Activated T-cell treated with anti-CD3 and anti-CD28 coated beads for 48 hours (primary cell): ENCODE data around the gene ATAD3C.
"Not testable (repeated sequence)": the region's sequence is repeated elsewhere in the genome, so short reads cannot be mapped to it uniquely, and the experiment has no call there.

Experiments
- DNase-seq: peaks from one replicate; pipeline ENCODE4 v3.0.0-alpha.2; 2020; ENCODE audit warnings: low read depth

ATAD3C gene

GRCh38 chr1:1442069-1442770, 7.3 kb upstream of the ATAD3C start:
- DNase-seq = no peak

DNA sequence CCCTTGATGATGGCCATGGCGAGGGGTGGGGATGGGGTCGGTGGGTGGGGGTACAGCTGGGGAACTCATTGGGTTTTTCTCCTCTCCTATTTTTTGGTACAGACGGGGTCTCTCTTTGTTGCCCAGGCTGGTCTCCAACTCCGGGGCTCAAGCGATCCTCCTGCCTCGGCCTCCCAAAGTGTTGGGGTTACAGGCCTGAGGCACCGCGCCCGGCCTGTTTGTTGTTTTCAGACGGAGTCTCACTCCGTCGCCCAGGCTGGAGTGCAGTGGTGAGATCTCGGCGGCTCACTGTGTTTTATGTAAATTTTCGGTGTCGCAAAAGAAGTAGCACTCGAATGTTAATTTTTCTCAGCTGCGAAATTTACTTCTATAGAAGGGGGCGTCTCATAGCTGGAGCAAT, 2.9 kb upstream of the ATAD3C start:
- not testable (repeated sequence) for DNase-seq

- not testable (repeated sequence) for DNase-seq
Observed at GRCh38 chr1:1450616-1451015, 1.1 kb downstream of the ATAD3C start.

DNA sequence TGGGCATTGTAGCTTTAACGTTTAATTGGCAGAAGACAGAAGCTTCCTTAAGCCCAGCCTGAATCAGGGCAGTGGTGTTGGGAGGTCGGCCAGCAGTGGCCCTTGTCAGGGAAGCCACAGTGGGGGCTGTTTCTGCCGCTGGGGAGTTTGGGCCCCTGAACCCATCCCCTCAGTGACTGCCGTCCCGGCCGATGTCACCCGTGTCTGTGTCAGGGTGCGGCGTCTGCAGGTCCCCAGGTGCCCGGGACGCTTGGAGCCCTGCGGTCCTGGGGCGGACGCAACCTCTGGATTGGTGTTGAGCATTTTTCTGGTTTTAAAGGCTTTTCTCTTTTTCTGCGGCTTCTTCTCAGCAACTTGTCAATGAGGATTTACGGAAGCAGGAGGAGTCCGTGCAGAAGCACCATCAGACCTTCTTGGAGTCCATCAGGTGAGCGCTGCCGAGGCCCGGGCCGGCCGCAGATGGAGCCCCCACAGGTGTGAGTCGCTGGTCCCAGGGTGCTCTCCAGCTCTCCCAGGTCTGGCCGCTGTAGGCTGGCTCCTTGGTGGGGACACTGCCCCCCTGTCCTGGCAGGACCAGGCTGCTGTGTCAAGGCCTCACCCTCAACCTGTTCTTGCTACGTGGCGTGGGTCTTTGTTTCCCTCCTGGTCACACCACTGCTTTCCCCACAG, 2.3 kb downstream of the ATAD3C start:
- DNase-seq = no peak

- DNase-seq = not testable (repeated sequence)
Observed at GRCh38 chr1:1452365-1452739, 2.9 kb downstream of the ATAD3C start.

DNA sequence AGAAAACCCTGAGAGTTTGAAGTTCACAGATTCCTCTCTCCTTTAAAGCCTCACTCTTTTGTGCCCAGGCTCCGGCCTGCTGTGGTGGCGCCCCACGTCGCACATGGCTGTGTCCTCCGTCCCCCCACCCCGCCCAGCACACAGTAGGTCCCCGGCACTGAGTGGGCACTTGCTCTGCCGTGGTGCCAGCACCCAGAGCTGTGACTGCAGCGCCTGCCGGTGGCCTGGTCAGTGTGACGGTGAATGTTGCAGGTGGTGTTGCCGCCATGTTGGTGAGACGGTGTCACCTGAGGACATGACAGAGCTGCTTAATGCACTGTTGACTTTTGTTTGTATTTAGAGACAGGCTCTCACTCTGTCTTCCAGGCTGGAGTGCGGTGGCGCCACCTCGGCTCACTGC, 3.4 kb downstream of the ATAD3C start:
- DNase-seq = no peak

DNA sequence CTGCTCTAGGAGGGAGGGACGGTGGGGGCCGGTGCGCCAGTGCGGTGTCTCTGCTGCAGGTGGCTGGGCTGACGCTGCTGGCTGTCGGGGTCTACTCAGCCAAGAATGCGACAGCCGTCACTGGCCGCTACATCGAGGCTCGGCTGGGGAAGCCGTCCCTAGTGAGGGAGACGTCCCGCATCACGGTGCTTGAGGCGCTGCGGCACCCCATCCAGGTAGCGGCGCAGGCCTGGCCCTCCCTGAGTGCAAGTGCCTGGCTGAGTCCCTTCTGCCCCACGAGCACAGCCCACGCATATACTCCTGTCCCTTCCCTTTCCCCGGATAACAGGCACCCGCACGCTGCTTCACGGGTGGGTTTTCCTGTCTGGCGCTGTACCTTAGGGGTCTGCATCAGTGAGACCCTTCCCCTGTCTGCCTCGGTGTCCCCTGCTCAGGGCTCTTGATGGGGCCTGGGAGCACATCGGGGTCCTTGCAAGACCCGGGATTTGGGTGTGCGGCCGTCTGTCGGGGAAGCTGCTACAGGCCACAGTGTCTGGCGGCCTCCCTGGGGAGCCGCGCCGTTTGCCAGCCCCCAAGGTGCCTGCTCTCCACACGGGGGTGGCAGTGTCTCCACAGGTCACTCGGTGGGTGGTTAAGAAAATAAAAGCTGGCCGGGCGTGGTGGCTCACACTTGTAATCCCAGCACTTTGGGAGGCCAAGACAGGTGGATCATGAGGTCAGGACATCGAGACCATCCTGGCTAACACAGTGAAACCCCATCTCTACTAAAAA, 5.0 kb downstream of the ATAD3C start:
- DNase-seq = not testable (repeated sequence)

DNA sequence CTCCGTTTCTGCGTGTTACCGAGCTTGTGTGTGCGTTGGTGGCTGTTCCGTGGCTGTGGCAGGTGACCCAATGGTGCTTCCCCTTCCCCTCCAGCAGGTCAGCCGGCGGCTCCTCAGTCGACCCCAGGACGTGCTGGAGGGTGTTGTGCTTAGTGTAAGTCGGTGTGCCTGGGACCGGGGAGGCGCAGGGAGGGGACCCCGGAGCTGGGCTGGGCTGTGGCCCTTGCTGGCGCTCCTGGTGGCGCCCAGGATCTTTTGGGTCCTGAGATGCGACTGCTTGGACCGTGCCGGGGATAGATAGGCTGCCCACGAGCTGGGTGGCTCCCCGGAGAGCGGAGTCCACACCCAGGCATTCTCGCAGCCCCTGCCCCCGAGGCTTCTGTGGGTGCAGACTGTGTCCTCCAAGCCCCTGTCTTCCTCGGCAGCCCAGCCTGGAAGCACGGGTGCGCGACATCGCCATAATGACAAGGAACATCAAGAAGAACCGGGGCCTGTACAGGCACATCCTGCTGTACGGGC, 5.9 kb downstream of the ATAD3C start:
- no peak for DNase-seq

DNA sequence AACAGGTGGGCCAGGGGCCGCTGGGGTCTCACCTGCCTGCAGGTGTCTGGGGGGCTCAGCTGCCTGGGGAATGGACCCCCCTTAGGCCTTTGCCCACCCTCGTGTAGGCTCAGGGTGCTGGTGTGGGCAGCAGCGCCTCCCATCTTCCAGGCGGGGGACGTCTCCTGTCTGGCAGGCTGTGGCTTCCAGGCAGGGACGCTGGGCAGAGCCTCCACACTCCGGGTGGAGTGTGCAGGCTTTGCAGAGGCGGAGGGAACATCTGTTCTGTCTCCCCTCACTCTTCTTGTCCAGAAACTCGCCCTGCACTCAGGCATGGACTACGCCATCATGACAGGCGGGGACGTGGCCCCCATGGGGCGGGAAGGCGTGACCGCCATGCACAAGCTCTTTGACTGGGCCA, 6.4 kb downstream of the ATAD3C start:
- not testable (repeated sequence) for DNase-seq

- not testable (repeated sequence) for DNase-seq
Observed at GRCh38 chr1:1456683-1457255, 7.3 kb downstream of the ATAD3C start.

DNA sequence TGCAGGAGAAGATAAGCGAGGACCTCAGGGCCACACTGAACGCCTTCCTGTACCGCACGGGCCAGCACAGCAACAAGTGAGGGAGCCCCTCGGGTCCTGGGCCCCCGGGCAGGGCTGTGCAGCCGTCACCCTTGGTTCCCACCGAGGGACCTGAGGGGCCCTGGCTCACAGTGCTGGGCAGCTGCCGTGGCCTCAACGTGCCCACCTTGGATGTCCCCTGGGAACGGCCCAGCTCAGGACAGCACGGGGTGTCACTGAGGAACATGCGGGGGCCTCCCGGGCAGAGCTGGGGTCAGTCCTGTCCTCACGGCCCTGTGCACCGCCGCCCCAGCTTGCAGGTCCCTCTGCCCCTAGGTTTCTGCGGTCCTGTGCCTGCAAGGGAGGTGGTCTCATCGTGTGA, 9.7 kb downstream of the ATAD3C start:
- DNase-seq = not testable (repeated sequence)

DNA sequence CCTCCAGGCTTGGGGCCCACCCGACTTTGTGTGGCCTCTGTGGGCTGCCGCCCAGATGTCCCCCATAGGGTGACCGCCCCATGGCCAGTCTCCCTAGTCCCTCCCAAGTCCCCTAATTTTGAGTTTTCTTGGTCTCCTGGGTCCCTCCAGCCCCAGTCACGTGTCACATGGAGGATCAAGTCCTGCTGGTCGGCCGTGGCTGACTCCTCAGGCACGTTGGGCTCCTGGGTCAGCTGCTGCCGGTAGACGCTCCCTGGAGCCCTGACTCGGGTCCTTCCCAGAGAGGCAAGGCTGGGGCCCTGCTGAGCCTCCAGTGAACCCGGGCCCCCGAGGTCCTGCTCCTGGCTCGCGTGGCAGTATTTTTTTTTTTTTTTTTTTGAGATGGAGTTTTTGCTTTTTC, 10.2 kb downstream of the ATAD3C start:
- DNase-seq = not testable (repeated sequence)

DNA sequence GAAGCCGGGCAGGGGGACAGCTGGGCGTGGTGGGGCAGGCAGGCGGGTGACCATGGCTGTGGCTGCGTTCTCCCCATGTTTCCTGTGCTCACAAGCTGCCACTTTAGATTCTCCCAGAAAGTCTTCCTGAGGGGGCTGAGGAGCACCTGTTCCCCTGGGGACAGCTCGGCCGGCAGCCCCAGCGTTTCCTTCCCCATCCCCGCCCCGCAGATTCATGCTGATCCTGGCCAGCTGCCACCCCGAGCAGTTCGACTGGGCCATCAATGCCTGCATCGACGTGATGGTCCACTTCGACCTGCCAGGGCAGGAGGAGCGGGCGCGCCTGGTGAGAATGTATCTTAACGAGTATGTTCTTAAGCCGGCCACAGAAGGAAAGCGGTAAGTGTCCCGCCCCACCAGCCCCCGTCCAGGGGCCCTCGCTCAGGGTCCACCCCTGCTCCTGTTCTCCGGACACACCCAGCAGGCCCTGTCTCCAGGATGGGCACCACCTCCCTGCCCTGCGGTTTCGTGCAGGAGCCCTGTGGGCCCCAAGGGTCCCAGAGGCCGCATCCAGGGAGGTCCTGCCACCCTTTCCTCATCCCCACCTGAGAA, 11.1 kb downstream of the ATAD3C start:
- no peak for DNase-seq

DNA sequence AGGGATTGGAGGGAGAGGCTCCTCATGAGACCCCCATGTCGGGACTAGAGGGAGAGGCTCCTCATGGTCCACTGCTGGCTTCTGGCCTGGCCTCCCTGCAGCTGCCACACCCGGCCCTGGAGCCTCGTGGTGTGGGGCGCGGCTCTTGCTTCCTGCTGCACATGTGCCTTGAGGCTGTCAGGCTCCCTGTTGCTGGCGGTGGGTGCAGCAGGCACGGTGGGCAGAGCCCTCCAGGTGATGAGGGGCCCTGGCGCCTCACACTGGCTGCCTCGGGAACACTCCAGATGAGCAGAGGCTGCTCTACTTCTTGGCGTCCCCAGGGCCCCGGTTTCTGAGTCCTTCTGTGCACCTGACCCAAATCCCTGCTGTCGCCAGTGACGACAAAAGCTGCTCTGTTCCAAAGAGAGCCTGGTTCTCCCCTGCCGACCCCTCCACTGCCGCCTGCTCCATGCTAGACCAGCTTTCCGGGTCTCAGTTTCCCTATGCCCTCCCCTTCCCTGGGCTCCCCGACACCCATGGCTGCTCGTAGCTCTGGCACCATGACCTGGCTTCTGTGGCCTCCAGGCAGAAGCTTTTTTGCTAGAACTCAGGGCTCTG, 12.3 kb downstream of the ATAD3C start:
- no peak for DNase-seq

DNA sequence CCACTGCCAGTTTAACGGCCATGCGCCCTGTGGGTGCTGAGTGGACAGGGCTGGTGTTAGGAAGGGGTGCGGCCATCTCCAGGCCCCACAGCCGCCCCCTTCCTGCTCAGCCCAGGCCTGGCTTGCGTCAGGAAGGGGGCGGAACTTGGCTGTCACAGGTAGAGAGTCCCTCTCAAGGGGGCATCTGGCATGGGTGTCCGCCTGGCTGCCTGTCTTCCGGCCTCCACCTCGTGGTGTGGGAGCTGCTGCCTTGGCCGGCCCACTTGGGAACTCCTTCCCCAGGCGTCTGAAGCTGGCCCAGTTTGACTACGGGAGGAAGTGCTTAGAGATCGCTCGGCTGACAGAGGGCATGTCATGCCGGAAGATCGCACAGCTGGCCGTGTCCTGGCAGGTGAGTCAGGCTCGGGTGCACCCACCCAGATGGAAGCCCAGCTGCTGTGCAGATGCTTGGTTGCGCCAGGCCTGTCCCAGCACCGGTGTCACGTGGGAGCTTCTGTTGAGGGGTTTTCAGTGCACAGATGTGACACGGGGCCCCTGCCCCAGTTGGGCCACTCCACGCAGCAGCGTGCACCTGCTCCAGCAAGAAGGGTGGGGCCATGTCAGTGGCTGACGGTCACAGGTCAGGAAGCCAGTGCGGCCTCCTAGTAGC, 13.0 kb downstream of the ATAD3C start:
- DNase-seq = no peak

- DNase-seq = no peak
Observed at GRCh38 chr1:1463312-1463711, 13.8 kb downstream of the ATAD3C start.

- DNase-seq = not testable (repeated sequence)
Observed at GRCh38 chr1:1468196-1468985, 18.9 kb downstream of the ATAD3C start.

GRCh38 chr1:1470626-1471388, 21.3 kb downstream of the ATAD3C start:
- no peak for DNase-seq

- peak; percentile 95 for DNase-seq
Observed at GRCh38 chr1:1471389-1472052, 22.0 kb downstream of the ATAD3C start, which contains the start of gene ATAD3B. ATAD3B (plus strand) TSS chr1:1471765; CDS start chr1:1471885, 120 bp downstream.
